ENCODE results near the gene RNF217. TPM values are rescaled to one million over a fixed set of nuclear protein-coding genes. Genes with fewer than 3 reads are reported as not detected.

RNF217 gene
- total and polyA plus RNA-seq, 10 of the 15 experiments (the other 5 are each of a cell fraction or from before 2014, with no cell fraction given): under 0.01 to 11.7 (median 0.04) TPM; not detected in 3

GRCh38 chr6:125088963-125089362 lies 126.7 kb downstream of the RNF217 start (continued):
- TF ChIP-seq ZNF384 (IDR thresholded peaks at IDR 0.05; ENCODE audit: borderline replicate concordance, low read depth, low read length) (no peak), CEBPB (IDR thresholded peaks at IDR 0.05; ENCODE audit: borderline replicate concordance in 1 of 2, low read depth in 2 of 2, low read length in 2 of 2) (no peak), TCF7 (IDR thresholded peaks at IDR 0.05; ENCODE audit: borderline replicate concordance) (no peak), YBX1 (IDR thresholded peaks at IDR 0.05) (no peak), EGR1 (IDR thresholded peaks at IDR 0.05; ENCODE audit: borderline replicate concordance in 1 of 2, low read depth in 2 of 2, low read length in 2 of 2) (no peak), IKZF2 (IDR thresholded peaks at IDR 0.05) (no peak), ZNF622 (IDR thresholded peaks at IDR 0.05) (no peak), POLR2AphosphoS5 (IDR thresholded peaks at IDR 0.05; ENCODE audit: low read length) (no peak), CREB1 (IDR thresholded peaks at IDR 0.05; ENCODE audit: low read depth) (no peak), RELB (IDR thresholded peaks at IDR 0.05; ENCODE audit: low read depth) (no peak), POLR2AphosphoS2 (IDR thresholded peaks at IDR 0.05; ENCODE audit: low read depth, low read length) (no peak)

- Histone ChIP-seq H3K27ac (ENCODE audit: control insufficient read depth, insufficient read depth) (no peak overlapping the region), H3K36me3 (ENCODE audit: control insufficient read depth in 2 of 2, insufficient read depth in 2 of 2, low read length in 1 of 2) (no peaks in the 10 kb centered on the region), H4K20me1 (ENCODE audit: control insufficient read depth, insufficient read depth) (no peaks in the 10 kb centered on the region), H3K27me3 (replicated peaks in 1 of 2; ENCODE audit: control insufficient read depth in 2 of 2, insufficient read depth in 2 of 2, low read length in 1 of 2) (peaks cover 1 to 3% of the 10 kb centered on the region in 2 experiments; a peak in 3 of 4 replicates), H3K79me2 (ENCODE audit: control insufficient read depth, insufficient read depth, low read length) (no peaks in the 10 kb centered on the region), H2AFZ (ENCODE audit: control insufficient read depth, low read depth, low read length) (no peak overlapping the region), H3K4me1 (ENCODE audit: control insufficient read depth, insufficient read depth, low read length) (no peaks in the 10 kb centered on the region), H3K9ac (ENCODE audit: control insufficient read depth, insufficient read depth, low read length) (no peak overlapping the region), H3K4me3 (no peak overlapping the region), H3K4me2 (ENCODE audit: control insufficient read depth, insufficient read depth) (no peak overlapping the region), H3K9me3 (replicated peaks; ENCODE audit: control insufficient read depth, insufficient read depth, low read length) (no peaks in the 10 kb centered on the region)
- intact Hi-C loops (cut with micrococcal nuclease; ENCODE audit: unreplicated experiment): no loop called here
- no peak for DNase-seq (ENCODE audit: low read depth, low spot score)
- BruUV-seq (replicated peaks): no TSS peak
- in situ Hi-C loops (cut with MboI): no loop called here
- RAD21 ChIA-PET (ENCODE audit: unreplicated experiment): no interaction called here
- 0% methylated on average over 3 of the region's 3 CpGs for WGBS (ENCODE audit: insufficient coverage, insufficient replicate concordance, low lambda C conversion rate, missing lambda C conversion rate)
- SMC1A ChIA-PET (ENCODE audit: uncharacterized antibody, unreplicated experiment): interaction anchor here (0.8 kb wide), 1 partner anchor 29 kb away, joined by 3 read pairs; no protein-coding TSS in a partner anchor
- FAIRE-seq: no peak
- no peak for ATAC-seq
- POLR2A ChIA-PET: no interaction called here
- CTCF ChIA-PET: no interaction called here
- no peak for TF ChIP-seq JUNB (IDR thresholded peaks at IDR 0.05)
- TF ChIP-seq BHLHE40 (IDR thresholded peaks at IDR 0.05; ENCODE audit: borderline replicate concordance in 1 of 2, low read depth in 2 of 2, low read length in 1 of 2): no peak
- TF ChIP-seq MTA2 (IDR thresholded peaks at IDR 0.05; ENCODE audit: low read depth): no peak
- TF ChIP-seq CBX5 (IDR thresholded peaks at IDR 0.05; ENCODE audit: low read depth): no peak
- no peak for TF ChIP-seq E4F1 (IDR thresholded peaks at IDR 0.05; ENCODE audit: borderline replicate concordance, partially characterized antibody)
- TF ChIP-seq CBX3 (IDR thresholded peaks at IDR 0.05; ENCODE audit: borderline replicate concordance, low read depth): no peak
- TF ChIP-seq ZNF217 (IDR thresholded peaks at IDR 0.05): no peak
These were observed 132.3 kb downstream of the RNF217 start for GRCh38 chr6:125094563-125094962.
